Ovary (tissue), 3 donors: ENCODE data around the gene HOXB2.

Source experiments
- CTCF ChIP-seq, 3 donors: fragments of 450-650 bp in 2 of 3; fragments of 200-600 bp in 1 of 3; IDR thresholded peaks; one replicate each; pipeline versions ENCODE4 v1.5.1 to v1.8.0; 2016 to 2022; ENCODE audit warnings: antibody characterized with exemption in 3 of 3, mild to moderate bottlenecking in 1 of 3
- EP300 ChIP-seq: sonication (generic); formaldehyde crosslinking; IDR thresholded peaks from one replicate; pipeline ENCODE4 v1.6.1; 2017; ENCODE audit warnings: antibody characterized with exemption
- POLR2A ChIP-seq: fragments of 450-650 bp; IDR thresholded peaks from one replicate; pipeline ENCODE4 v1.6.1; 2017; ENCODE audit warnings: antibody characterized with exemption, mild to moderate bottlenecking, moderate library complexity
- donor health status: DM: no; HTN: no; CAD: no.

- TF ChIP-seq CTCF (IDR thresholded peaks at IDR 0.05): no peak
- no peak for TF ChIP-seq POLR2A
- no peak for TF ChIP-seq EP300
Measured at GRCh38 chr17:48504953-48505352, 40.0 kb downstream of the HOXB2 start.
